Fibroblast of the aortic adventitia (primary cell): ENCODE data around the gene MSANTD1. TPM values are rescaled to one million over a fixed set of nuclear protein-coding genes. Genes with fewer than 3 reads are reported as not detected.

ENCODE experiments used
- DNase-seq: peaks from one replicate; pipeline ENCODE4 v3.0.0-alpha.2; 2010; ENCODE audit warnings: low read depth
- H3K4me3 ChIP-seq: 2 replicates; pipeline ENCODE4 v1.5.1; 2011; ENCODE audit warnings: low read depth, mild to moderate bottlenecking, control low read depth, low read length, moderate library complexity
- total RNA-seq: library from RNA; depleted of rRNA; stranded (reverse); fragments of >200 nt; gene quantifications from 2 replicates; pipeline ENCODE4 v1.2.3, GENCODE V29; 2012; ENCODE audit warnings: low replicate concordance
- TF ChIP-seq, protein P1 (sequence below): IDR thresholded peaks from 2 replicates; pipeline ENCODE4 v1.5.1; 2011; ENCODE audit warnings: mild to moderate bottlenecking, low read length, control low read depth, inconsistent platforms; ENCODE audit not compliant: insufficient read depth

MSANTD1 gene
- total RNA-seq, 1 donor: 0.63 TPM

GRCh38 chr4:3262208-3263052, 13.5 kb downstream of the MSANTD1 start:
- TF ChIP-seq, protein P1, sequence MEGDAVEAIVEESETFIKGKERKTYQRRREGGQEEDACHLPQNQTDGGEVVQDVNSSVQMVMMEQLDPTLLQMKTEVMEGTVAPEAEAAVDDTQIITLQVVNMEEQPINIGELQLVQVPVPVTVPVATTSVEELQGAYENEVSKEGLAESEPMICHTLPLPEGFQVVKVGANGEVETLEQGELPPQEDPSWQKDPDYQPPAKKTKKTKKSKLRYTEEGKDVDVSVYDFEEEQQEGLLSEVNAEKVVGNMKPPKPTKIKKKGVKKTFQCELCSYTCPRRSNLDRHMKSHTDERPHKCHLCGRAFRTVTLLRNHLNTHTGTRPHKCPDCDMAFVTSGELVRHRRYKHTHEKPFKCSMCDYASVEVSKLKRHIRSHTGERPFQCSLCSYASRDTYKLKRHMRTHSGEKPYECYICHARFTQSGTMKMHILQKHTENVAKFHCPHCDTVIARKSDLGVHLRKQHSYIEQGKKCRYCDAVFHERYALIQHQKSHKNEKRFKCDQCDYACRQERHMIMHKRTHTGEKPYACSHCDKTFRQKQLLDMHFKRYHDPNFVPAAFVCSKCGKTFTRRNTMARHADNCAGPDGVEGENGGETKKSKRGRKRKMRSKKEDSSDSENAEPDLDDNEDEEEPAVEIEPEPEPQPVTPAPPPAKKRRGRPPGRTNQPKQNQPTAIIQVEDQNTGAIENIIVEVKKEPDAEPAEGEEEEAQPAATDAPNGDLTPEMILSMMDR: no peak
- DNase-seq: no peak
- no peak overlapping the region for H3K4me3 ChIP-seq

- DNase-seq: no peak
- H3K4me3 ChIP-seq: no peak overlapping the region
- TF ChIP-seq, protein P1: no peak
Observed at GRCh38 chr4:3263053-3263875, 14.3 kb downstream of the MSANTD1 start.

DNA sequence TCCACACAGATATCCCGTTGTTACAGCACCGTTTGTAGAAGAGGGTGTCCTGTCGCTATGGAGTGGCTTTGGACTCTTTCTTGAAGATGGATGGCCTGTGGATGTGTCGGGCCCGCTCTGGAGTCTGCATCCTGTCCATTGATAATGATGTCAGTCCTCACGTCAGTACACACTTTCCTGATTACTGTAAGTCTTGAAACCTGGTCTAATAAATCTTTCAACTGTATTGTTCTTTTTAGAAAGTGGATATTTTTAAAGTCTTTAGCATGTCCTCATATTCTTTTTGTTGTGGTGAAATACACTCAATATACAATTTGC, 14.9 kb downstream of the MSANTD1 start:
- TF ChIP-seq, protein P1: no peak
- DNase-seq: no peak
- no peak overlapping the region for H3K4me3 ChIP-seq

DNA sequence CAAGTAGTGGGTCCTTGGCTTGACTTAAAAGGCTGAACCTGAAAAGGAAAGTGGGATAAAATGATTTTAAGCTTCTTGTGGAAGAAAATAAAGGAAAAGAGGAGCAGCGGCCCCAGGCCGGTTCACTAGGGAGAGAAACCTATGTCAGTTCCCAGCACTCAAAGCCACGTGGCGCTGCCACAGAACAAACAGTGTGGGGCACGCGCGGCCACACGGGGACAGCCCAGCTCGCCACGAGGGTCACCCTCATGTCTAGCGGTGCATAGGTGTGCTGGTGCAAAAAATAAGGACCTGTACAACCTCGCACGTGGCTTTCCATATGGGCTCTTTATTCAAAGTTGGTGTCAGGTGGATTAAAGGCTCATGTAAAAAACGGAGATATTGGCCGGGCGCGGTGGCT, 17.1 kb downstream of the MSANTD1 start:
- TF ChIP-seq, protein P1: no peak
- no peak overlapping the region for H3K4me3 ChIP-seq
- DNase-seq: no peak

- DNase-seq: no peak
- no peak overlapping the region for H3K4me3 ChIP-seq
Observed at GRCh38 chr4:3267576-3268394, 18.8 kb downstream of the MSANTD1 start.

More at GRCh38 chr4:3267576-3268394, 18.8 kb downstream of the MSANTD1 start:
- TF ChIP-seq, protein P1: no peak
